Fibroblast of the aortic adventitia (primary cell): ENCODE data around the gene ZNF398. TPM values are rescaled to one million over a fixed set of nuclear protein-coding genes. Genes with fewer than 3 reads are reported as not detected.

Experiments used
- DNase-seq: peaks from one replicate; pipeline ENCODE4 v3.0.0-alpha.2; 2010; ENCODE audit warnings: low read depth
- H3K4me3 ChIP-seq: 2 replicates; pipeline ENCODE4 v1.5.1; 2011; ENCODE audit warnings: low read depth, mild to moderate bottlenecking, control low read depth, low read length, moderate library complexity
- CTCF ChIP-seq: IDR thresholded peaks from 2 replicates; pipeline ENCODE4 v1.5.1; 2011; ENCODE audit warnings: mild to moderate bottlenecking, low read length, control low read depth, inconsistent platforms; ENCODE audit not compliant: insufficient read depth
- total RNA-seq: library from RNA; depleted of rRNA; stranded (reverse); fragments of >200 nt; gene quantifications from 2 replicates; pipeline ENCODE4 v1.2.3, GENCODE V29; 2012; ENCODE audit warnings: low replicate concordance

ZNF398 gene
- total RNA-seq, 1 donor = 15.2 TPM

GRCh38 chr7:149194799-149195179 is 47.5 kb downstream of the ZNF398 start:
- H3K4me3 ChIP-seq = peak overlapping the region; percentile 87
- TF ChIP-seq CTCF = no peak
- no peak for DNase-seq

GRCh38 chr7:149195180-149196150 is 48.2 kb downstream of the ZNF398 start, which contains the start of gene ZNF282:
TSS of gene ZNF282 (plus strand) at chr7:149195546. CDS start at chr7:149195590, 44 bp downstream.
- peak; percentile 85 for DNase-seq
- H3K4me3 ChIP-seq = peak within 1 kb of the TSS; percentile 87
- TF ChIP-seq CTCF = peak; percentile 81

GRCh38 chr7:149196151-149196704 is 49.0 kb downstream of the ZNF398 start:
- H3K4me3 ChIP-seq = peak overlapping the region; percentile 87
- DNase-seq = no peak
- TF ChIP-seq CTCF = no peak

GRCh38 chr7:149196705-149197171 is 49.5 kb downstream of the ZNF398 start:
- no peak for DNase-seq
- TF ChIP-seq CTCF = no peak
- H3K4me3 ChIP-seq = peak overlapping the region; percentile 87

GRCh38 chr7:149197675-149198074 is 50.4 kb downstream of the ZNF398 start:
- no peak for DNase-seq
- no peak for TF ChIP-seq CTCF
- no peak overlapping the region for H3K4me3 ChIP-seq

GRCh38 chr7:149198161-149198816 is 51.0 kb downstream of the ZNF398 start:
- no peak for TF ChIP-seq CTCF
- DNase-seq = no peak
- no peak overlapping the region for H3K4me3 ChIP-seq
